ENCODE results near the gene TNFRSF18.

Gene TNFRSF18

DNA sequence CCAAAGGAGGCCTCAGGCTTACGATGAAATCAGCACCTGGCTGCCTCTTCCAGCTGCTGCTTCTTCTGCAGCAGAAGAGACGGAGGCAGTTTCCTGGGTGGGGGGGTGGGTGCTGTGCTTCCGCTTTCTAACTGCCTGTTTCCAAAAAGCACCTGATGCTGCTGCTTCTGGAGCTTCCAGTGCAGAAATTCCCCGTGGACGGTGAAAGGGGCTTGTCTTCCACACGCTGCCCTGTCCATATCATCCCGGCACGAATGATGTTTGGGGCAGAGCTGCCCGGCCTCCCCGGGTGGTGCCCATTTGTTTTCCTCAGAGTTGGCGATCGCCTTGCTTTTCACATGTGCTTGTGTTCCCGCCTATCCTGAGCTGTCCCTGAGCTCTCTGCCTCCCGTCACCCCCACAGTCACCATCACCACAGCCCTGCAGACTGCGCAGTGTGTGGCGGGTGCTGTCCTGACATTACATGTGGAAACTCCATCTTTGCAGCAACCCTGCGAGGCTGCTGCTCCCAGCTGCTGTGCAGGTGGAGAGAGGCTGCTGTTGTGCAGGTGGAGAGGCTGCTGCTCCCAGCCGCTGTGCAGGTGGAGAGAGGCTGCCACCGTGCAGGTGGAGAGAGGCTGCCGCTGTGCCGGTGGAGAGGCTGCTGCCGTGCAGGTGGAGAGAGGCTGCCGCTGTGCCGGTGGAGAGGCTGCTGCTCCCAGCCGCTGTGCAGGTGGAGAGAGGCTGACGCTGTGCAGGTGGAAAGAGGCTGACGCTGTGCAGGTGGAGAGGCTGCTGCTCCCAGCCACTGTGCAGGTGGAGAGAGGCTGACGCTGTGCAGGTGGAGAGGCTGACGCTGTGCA lies 30.9 kb downstream of the TNFRSF18 start:
- no peak for DNase-seq

DNA sequence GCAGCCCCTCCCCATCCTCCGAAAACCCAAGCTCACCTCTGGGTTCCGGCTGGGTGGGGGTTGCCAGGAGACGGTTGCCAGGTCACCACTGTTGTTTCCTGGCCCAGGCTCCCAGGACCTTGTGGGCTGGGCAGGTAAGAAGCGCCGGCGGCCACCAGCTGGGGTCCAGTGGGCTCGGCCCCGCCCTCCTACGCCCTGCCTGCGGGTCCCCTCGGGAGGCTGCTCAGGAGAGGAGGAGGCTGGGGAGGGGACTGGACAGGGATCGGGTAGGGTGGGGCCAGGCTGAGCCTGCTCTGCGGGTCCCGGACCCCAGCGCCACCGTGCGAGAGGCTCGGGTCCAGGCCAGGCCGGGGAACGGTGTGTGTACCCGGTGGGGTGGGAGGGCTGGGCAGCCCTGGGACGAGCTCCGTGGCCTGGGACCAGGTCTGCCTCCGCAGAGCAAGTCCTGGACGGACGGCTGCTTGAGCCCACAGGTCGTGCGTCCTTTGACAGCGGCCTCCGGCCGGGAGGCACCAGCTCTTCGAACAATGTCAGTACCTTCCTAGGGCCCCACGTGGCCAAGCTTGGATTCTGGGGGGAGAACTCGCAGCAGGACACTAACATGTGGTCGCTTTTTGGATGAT lies 32.5 kb downstream of the TNFRSF18 start, which contains the start of gene TTLL10:
TSS of gene TTLL10 (plus strand) at position 88 of the 623 bp plus-strand sequence. CDS start 5,336 bp downstream, outside the sequence.
- DNase-seq, result peak; percentile 25

DNA sequence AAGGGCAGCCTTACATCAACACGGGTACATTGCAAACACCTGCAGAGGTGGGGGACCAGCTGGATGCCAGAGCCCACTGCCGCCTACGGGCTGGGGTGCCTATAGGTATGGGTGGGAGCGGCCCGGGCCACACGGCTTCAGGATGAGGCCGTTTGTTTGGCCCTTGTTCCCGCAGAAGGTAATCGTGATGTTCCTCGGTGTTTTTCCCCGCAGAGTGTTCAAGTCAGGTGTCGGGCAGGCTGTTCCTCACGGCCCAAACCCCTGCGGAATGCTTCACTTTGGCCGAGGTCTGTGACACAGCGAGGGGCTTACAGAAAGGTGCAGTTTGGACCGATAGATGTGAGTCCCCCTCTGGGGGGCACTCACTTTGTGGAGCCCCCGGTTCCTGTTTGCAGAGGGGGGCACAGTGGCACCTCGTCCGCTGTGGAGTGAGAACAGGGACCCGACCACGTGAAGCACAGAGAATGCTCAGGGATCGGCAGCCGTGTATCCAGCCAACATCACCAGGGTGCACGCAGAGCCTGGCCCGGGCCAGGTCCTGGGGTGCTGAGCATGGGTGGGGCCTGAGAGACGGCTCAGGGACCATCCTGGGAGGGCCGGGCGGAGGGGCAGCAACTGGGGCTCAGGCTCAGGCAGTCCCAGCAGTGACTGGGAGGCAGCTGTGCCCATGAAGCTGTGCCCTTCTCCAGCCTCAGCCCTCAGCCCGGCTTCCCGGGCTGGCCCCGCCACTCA lies 33.2 kb downstream of the TNFRSF18 start:
- peak; percentile 17 for DNase-seq

DNA sequence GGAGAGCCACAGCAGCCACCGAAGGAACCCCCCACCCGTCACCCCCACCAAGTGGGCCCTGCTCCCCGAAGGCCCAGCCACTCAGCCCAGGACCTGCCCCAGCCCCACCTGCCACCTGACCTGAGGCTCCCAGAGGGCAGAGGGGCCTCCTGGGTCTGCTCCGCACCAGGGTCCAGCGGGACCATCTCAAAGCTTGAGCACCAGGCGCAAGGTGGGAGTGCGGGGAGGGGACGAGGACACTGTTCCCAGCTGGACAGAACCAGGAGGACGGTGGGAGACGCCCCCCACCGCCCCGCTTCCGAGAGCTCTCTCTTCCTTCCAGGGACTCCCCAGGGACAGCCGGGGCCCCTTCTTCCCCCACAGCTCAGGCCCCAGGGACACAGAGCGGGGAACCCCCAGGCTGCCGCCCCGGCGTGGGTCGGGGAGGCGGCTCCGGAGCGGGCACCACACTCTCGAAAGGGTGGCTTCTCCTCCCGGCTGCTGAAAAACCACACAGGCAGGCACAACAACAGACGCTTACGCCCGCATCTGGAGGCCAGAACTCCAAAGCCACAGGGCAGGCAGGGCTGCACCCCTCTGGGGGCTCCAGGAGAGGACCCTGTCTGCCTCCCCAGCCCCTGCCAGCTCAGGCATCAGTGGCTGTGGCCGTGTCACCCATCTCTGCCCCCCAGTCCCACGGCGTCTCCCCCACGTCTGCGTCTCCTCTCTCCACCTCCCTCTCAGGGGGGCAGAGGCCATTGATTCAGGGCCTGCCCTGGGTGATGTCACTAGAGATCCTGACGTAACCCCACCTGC lies 34.6 kb downstream of the TNFRSF18 start:
- DNase-seq, result peak; percentile 13

DNA sequence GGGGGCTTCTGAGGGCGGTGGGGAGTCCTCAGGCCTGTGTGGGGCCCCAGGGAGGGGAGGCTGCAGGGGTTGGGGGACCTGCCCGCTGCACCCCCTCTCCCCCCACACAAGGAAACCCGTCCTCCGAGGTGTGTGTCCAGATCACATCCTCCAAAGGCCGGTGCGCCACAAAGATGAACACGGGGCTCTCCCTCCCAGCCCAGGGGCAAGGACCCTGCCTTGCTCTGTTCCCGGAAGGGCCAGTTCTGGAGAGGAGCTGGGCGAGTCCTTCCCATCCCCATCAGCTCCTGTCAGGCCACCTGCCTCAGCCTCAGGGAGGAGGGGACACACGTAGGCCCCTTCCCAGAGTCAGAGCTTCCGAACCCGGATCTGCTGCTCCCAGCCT lies 35.2 kb downstream of the TNFRSF18 start:
- DNase-seq, result no peak

DNA sequence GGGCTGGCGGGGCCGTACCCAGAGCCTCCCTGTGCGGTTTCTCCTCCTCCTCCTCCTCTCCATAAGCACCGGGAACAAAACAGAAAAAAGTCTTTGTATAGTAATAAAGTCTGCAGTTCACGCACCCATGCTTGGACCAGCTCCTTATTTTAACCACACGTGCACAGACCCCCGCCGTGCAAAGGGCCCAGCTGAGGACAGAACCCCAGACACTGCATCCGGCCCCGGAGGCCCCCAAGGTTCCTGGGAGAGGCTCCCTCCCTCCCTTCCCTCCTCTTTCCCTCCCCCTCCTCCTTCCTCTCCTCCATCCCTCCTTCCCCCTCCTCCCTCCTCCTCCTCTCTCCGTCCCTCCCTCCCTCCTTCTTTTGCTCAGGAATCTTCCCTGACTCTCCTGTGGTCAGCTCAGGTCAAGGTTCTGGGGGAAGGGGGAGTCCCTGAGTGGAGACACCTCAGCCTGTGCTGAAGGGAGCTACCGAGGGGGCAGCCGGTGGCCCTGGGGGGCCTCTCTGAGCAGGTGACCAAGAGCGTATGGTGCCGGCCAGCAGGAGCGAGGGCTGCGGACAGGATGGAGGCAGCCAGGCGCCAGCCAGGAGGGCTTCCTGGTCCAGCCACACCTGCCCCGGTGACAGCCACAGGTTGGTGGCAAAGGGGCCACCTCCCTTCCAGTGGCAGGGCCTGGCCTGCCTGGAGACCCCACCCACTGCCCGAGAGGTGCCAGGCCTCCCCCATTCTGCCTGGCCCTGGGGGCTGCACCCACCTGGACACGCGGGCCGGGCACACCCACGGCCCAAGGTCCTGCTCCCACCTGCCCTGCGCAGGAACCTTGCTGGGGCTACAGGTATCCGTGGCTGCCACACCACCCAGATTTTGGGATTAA lies 35.9 kb downstream of the TNFRSF18 start:
- DNase-seq, result peak; percentile 17

DNA sequence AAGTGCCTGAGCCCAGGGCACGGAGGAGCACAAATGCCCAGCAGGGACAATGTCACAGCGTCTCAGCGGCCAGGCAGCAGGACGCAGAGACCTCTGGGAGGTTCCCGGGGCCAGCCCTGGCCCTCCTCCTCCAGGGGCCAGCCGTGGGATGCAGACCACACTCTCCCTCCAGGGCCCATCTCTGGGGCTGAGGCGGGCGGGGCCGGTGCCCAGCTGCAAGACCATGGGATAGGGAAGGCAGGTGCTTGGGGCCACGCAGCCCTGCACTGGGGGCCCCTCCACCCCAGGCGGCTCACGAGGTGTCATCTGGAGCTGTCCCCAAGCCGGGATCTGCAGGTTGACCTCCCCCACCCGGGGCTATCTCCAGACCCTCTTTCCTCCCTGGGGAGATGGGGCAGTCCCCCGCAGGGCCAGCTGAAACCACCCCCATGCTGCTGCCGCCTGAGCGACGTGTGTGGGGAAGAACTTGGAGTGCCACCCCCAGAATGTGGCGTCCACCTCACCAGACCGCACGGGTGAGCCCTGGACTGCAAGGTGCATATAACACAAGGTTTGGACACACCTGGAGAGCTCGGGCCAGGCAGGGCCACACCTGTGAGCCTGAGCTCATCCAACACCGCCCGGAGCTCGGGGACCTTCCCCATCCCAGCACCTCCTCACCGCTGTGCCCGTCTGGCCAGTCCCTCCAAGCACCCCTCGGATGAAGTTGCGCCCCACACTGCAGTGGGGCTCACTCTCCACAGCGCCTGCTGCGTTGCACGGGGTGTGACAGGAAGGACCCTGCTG lies 36.8 kb downstream of the TNFRSF18 start:
- peak; percentile 12 for DNase-seq

DNA sequence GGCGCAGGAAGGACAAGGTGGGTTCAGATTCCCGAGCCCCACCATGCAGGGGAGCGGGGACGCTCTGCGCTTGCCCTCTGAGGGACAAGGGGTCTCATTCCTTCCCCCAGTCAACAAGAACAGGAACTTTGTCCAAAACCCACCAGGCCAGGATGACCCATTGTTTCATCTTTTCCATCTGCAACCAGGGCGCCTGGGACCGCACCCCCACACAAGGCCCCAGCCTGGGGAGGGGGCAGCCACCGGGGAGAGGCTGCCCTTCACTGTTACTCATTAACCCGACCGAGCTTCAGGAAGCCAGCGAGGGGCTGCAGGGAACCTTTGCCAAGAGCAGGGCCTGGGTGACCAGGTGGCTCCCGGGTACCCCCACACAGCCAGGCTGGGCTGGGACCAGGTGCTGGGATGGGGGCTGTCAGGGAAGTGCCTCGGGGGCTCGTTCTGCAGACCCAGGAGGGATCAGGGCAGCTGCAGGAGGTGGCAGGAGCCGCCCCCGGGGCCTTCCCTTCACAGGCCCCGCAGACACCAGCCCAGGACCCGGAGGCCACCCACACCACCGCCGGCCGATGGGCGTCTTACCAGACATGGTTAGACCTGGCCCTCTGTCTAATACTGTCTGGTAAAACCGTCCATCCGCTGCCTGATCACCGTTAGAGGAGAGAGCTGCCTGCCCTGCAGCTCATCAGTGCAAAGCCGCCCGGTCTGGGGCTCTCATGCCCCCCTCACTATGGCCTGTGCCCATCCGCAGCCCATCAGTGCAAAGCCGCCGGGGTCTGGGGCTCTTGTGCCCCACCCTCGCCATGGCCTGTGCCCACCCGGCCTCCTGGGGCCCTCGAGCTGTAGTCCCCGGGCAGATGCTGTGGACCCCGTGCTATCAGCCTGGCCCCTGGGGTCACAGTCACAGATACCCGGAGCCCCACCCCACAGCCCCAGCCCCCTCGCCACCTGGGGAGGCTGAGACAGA lies 37.7 kb downstream of the TNFRSF18 start:
- DNase-seq, result peak; percentile 13

DNA sequence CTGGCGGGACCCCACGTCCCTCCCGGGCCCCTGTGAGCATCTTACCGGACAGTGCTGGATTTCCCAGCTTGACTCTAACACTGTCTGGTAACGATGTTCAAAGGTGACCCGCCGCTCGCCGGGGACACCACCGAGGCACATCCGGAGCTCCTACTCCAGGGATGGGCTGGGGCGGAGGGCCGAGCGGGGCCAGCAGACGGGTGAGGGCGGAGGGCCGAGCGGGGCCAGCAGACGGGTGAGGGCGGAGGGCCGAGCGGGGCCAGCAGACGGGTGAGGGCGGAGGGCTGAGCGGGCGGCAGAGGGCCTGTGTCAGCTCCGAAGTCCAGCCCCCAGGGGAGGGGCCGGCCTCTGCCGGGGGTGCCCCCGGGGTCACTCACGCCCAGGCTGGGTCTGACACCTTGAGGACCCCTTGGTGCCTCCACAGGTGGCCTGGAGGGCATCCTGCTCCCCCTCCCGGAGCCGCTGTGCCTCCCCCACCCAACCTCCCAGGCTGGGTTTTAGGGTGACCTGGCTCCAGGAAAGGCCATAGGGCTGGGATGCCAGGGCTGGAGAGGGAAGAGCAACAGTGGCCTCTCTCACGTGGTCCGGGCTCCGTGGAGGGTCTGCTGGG lies 38.4 kb downstream of the TNFRSF18 start:
- DNase-seq, result no peak

DNA sequence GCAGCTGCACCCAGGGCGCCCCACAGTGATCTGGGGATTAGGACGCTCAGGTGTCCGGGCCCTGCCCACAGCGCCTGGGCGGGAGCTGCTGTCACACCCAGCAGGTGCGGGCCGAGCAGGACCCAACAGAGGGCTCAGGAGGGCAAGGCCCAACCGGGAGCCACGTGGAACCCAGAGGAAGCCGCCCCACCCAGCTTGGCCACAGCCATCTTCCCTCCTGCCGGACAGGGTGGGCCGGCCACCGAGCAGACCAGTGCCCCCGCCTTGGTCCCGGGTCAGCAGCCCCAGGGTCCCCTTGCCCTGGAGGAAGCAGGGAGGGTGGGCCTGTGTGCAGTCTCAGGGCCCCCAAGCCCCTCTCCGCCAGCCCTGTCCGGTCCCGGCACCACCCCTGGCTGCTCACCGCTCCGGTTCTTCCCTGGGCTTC lies 39.0 kb downstream of the TNFRSF18 start:
- no peak for DNase-seq

DNA sequence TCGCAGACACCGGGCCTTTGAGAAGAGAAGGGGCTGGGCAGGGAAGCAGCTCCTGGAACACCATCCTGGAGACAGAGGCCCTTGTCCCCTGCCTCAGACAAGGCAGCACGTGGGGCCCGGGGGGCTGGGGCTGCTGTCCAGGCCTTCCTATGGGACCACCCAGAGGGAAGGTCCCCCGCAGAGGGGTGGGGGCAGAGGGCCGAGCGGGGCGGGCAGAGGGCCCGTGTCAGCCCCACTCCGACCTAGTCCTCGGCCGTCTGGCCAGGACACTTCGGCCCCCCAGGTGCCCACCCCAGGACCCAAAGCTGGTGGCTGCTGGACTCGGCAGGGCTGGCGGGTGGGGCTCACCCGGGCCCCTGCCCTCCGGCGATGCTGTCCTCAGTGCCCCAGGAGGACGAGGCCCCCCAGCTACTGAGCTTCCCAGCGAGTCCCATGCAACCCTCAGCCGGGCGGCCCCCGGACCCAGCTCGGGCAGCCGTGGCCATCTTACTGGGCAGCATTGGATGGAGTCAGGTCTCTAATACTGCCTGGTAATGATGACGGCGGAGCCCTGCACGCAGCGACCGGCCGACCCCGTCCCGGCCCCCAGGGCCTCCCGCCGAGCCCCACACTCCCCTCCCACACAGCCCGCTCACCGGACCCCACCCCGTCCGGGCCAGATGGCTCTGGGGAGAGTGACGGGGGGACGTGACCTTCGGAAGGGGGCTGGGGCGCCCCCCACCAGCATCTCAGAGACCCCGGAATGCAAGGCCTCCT lies 39.6 kb downstream of the TNFRSF18 start:
- DNase-seq, result no peak

DNA sequence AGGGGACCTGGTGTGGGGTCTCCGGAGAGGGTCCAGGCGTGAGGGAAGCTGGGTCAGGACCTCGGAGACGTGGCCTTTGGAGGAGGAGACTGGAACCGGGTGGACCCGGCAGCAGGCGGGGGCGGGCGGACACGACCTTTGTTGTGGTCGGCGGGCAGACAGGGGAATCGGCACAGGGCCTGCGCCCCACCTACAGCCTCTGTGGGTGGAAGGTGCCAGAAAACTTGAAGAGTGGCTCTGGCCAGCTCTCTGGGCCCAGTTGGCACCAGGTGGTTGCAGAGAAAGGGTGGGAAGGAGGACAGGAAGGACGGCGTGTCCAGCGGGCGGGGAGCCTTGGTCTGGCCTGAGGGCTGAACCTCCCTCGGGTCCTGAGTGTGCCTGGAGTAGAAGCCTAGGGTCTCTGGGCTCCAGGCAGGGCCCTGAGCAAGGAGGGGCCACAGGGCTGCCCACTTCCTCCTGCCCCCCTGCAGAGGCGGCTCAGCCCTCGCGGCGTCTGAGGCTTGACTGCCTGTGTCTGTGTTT lies 40.4 kb downstream of the TNFRSF18 start:
- DNase-seq, result no peak

DNA sequence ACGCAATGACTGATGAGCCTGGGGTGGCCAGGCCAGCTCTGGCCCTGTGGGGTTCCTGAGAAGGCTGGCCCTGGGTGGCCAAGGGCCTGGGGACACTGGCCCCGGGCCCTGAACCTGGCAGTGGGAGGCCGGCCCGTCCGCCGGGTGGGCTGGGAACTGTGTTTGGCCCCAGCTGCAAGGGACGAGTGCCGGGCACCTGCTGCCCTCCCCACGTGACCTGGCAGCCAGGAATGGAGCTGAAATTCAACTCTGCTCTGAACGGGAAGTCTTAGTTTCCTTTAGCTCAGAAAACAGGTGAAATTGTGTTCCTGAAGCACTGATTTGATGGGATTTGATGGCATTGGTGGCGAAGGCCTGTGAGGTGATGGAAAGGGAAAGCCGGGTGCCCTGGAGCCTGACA lies 40.9 kb downstream of the TNFRSF18 start:
- DNase-seq, result no peak

DNA sequence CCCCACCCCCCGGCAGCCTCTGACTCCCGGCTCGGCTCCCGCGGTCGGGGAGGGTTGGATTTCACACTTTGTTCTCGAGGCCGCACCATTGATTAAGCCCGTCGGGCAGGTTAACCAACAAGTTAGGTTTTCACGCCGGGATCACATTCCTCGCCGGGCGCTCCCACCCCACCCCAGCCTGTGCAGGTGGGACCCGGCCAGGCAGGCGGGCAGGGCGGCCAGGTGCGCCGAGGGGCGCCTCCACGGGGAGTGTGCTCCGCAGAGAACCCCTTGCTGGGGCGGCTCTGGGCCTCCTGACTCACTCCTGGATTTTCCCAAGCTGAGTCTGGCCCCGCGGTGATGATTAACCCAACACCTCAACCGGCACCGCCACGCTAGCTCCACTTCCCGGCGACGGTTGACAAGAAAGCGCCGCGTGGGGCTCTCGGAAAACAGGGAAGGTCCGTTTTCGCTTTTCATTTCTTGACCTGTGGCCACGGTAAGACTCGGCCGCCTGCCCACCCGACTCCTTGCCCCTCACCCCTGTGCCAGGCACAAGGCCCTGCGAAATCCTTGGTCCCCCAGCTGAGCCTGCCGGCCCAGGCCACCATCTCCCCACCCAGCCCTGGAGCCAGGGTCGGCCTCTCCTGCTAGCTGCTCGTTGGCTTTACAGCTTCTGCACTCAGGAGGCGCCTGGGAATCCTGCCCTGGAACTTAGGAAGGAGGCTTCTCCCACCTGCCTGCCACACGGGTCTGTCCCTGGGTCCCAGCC lies 41.5 kb downstream of the TNFRSF18 start:
- DNase-seq, result no peak

DNA sequence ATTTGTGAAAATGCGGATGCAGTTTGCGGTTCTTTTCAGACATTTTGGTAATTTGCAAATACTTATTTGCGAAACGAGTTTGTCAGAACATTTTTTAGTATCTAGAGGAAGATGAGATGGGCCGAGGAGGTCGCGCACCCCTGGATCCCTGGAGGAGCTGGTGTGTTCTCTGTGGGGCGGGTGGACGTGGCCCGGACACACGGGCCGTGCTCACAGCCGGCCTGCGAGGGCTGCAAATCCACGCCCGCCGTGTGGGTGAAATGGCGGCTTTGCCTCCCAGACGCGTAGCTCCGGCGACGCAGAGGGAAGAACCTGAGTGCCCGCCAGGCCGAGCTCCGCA lies 42.1 kb downstream of the TNFRSF18 start:
- DNase-seq, result no peak

DNA sequence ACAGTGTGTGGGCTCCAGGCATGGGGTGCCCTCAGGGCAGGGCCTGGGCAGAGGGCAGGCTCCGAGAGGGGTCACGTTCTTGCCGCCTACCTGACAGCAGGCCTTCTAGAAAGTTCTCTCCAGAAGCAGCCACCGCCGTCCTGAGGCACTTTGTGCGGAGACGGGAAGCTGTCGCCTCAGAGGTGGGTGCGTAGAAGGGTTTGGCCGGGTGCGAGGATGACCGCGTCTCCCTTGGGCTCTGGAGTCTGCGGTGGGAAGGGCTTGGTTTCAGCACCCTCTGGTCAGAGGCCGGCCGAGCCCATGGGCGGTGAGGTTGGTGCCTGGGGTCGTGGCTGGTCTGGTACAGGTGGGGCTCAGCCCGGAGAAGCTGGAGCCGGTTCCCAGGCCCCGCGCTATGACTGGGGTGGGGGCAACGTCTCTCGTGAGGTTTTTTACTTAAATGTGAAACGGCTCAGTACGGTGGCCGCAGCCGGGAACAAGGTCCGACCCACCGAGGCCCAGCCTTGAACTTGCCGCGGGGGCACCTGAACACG lies 42.8 kb downstream of the TNFRSF18 start:
- DNase-seq, result no peak
